Prostate gland (tissue), 2 donors: ENCODE data around the gene ADAMTS14. TPM values are rescaled to one million over a fixed set of nuclear protein-coding genes. Genes with fewer than 3 reads are reported as not detected.

Experiments used
- DNase-seq: peaks from one replicate; pipeline ENCODE4 v3.0.0-alpha.2; 2019; ENCODE audit warnings: low spot score
- H3K27ac ChIP-seq, 2 donors: fragments of 200-600 bp; sonication (generic); 2 replicates each; pipeline ENCODE4 v1.5.1; 2017 to 2019
- H3K27me3 ChIP-seq: fragments of 200-600 bp; sonication (generic); replicated peaks from 2 replicates; pipeline ENCODE4 v1.5.1; 2019; ENCODE audit not compliant: insufficient read depth
- H3K36me3 ChIP-seq, 2 donors: fragments of 200-600 bp; sonication (generic); 1 replicate in 1 of 2; 2 replicates in 1 of 2; pipeline versions ENCODE4 v1.5.1 to v1.8.1; 2017 to 2019
- H3K4me1 ChIP-seq: fragments of 200-600 bp; sonication (generic); replicated peaks from 2 replicates; pipeline ENCODE4 v1.5.1; 2019
- H3K4me3 ChIP-seq, 2 donors: fragments of 200-600 bp; sonication (generic); 2 replicates each; pipeline ENCODE4 v1.5.1; 2017 to 2019
- H3K9me3 ChIP-seq: fragments of 200-600 bp; sonication (generic); 2 replicates; pipeline ENCODE4 v1.5.1; 2017
- CTCF ChIP-seq, 4 experiments: fragments of 200-600 bp in 2 of 4; fragments of 450-650 bp in 2 of 4; sonication (generic) in 2 of 4; IDR thresholded peaks; 1 replicate in 3 of 4; 2 replicates in 1 of 4; pipeline ENCODE4 v1.5.1; 2016 to 2019; ENCODE audit warnings: antibody characterized with exemption in 4 of 4, mild to moderate bottlenecking in 2 of 4, moderate library complexity in 2 of 4
- POLR2A ChIP-seq: fragments of 450-650 bp; IDR thresholded peaks from one replicate; pipeline ENCODE4 v1.6.1; 2016; ENCODE audit warnings: antibody characterized with exemption, mild to moderate bottlenecking
- POLR2AphosphoS5 ChIP-seq: sonication (generic); formaldehyde crosslinking; IDR thresholded peaks from one replicate; pipeline ENCODE4 v1.6.1; 2017; ENCODE audit warnings: antibody characterized with exemption
- WGBS: methylation state at CpG from one replicate; pipeline ENCODE4 v1.1.5; 2018; 5-methylcytosine and 5-hydroxymethylcytosine counted together
- intact Hi-C: fragments of 100-400 bp; cut with DNase I; formaldehyde crosslinking; loops from one replicate; pipeline ENCODE4 v1.14.2; 2022
- total RNA-seq, 2 donors: library from RNA; depleted of rRNA; stranded (reverse); fragments of >200 nt; gene quantifications; one replicate each; pipeline ENCODE4 v1.1.0, GENCODE V29; 2016

ADAMTS14 gene
- total RNA-seq, 2 donors from 2014 or later = 0.28 TPM; not detected in 1

DNA sequence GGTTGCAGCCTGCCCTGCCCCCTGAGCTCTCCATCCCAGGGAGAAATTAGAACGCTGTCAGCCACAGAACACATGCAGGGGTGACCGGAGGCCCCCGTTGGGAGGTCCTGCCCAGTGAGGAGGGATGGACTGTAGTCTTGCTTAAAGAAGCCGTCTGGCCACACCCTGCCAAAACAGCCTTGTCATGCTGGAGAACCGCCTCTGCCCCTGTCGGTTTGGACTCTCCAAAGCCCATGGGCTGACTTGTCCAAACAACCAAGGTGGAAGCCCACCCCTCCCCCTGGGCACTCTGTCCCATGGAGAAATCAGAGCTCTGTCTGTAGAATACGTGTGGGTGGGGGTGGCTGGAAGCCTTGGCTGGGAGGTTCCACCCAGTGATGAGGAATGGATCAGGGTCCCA, 125.5 kb downstream of the ADAMTS14 start:
- Histone ChIP-seq H3K36me3 (no peaks in the 10 kb centered on the region), H3K4me3 (no peak overlapping the region), H3K9me3 (no peaks in the 10 kb centered on the region), H3K4me1 (no peaks in the 10 kb centered on the region), H3K27ac (no peak overlapping the region), H3K27me3 (no peaks in the 10 kb centered on the region)
- intact Hi-C loops = no loop called here
- WGBS = 84% methylated on average over 7 of the region's 7 CpGs
- no peak for TF ChIP-seq POLR2AphosphoS5
- DNase-seq = no peak

GRCh38 chr10:70799124-70799523, 126.8 kb downstream of the ADAMTS14 start:
- 89% methylated on average over 5 of the region's 5 CpGs for WGBS
- no peak for DNase-seq
- Histone ChIP-seq H3K27me3 (no peaks in the 10 kb centered on the region), H3K36me3 (no peaks in the 10 kb centered on the region), H3K9me3 (no peaks in the 10 kb centered on the region), H3K4me1 (no peaks in the 10 kb centered on the region), H3K27ac (no peak overlapping the region), H3K4me3 (no peak overlapping the region)
- intact Hi-C loops = no loop called here
- no peak for TF ChIP-seq CTCF (IDR thresholded peaks at IDR 0.05)
- TF ChIP-seq POLR2A = no peak
- no peak for TF ChIP-seq POLR2AphosphoS5

GRCh38 chr10:70801854-70802253, 129.5 kb downstream of the ADAMTS14 start:
- DNase-seq = no peak
- WGBS = 95% methylated on average over 1 of the region's 1 CpG
- Histone ChIP-seq H3K36me3 (no peaks in the 10 kb centered on the region), H3K27ac (no peak overlapping the region), H3K4me1 (no peaks in the 10 kb centered on the region), H3K9me3 (no peaks in the 10 kb centered on the region), H3K27me3 (no peaks in the 10 kb centered on the region), H3K4me3 (no peak overlapping the region)
- TF ChIP-seq POLR2AphosphoS5 (no peak), CTCF (IDR thresholded peaks at IDR 0.05) (no peak), POLR2A (no peak)
- intact Hi-C loops = no loop called here

DNA sequence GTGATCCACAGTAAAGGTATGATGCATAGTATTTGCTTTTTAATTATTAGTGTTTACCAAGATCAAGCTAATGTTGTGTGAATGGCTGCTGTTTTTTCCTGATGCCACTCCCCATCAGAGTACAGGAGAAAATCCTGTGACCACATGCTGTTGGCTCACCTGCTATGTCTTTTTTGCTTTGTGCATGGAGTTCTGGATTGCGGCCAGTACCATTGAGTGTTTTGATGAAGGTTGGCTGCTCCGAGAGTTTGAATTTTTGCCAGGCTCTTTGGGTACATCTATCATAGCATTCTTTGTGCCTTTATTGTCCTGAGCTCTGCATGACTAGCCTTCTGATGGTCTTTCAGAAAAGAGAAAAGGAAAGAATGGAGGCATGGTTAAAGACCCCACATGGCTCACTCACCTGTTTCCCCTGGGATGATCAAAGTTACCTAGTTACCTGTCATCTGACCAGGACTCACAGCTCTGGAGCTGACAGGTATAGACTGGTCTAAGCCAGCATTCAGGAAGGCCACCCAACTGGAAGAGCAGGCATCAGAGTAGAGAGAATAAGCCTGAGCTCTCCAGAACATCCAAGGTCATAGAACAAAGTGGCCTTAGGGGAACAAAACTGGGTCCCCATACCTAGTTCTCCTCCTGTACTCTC, 131.6 kb downstream of the ADAMTS14 start:
- Histone ChIP-seq H3K4me1 (no peaks in the 10 kb centered on the region), H3K9me3 (no peaks in the 10 kb centered on the region), H3K27me3 (no peaks in the 10 kb centered on the region), H3K27ac (peak overlapping the region in 1 of 2 donors; percentile 37), H3K36me3 (no peaks in the 10 kb centered on the region), H3K4me3 (no peak overlapping the region)
- peak; percentile 88 for DNase-seq
- TF ChIP-seq POLR2AphosphoS5 (peak; percentile 60), CTCF (IDR thresholded peaks at IDR 0.05) (no peak), POLR2A (no peak)
- intact Hi-C loops = no loop called here
- WGBS = 35% methylated on average over 2 of the region's 2 CpGs

- no peaks in the 10 kb centered on the region for H3K9me3 ChIP-seq
- DNase-seq = no peak
- H3K27ac ChIP-seq = peak overlapping the region in 1 of 2 donors; percentile 37
- TF ChIP-seq POLR2AphosphoS5 (no peak), CTCF (IDR thresholded peaks at IDR 0.05) (no peak), POLR2A (no peak)
- no peaks in the 10 kb centered on the region for H3K27me3 ChIP-seq
- no peaks in the 10 kb centered on the region for H3K4me1 ChIP-seq
- intact Hi-C loops = no loop called here
- WGBS = 49% methylated on average over 2 of the region's 2 CpGs
- H3K4me3 ChIP-seq = no peak overlapping the region
- no peaks in the 10 kb centered on the region for H3K36me3 ChIP-seq
These were observed 132.1 kb downstream of the ADAMTS14 start for GRCh38 chr10:70804421-70804808.
